Loucy (cell line): ENCODE data around the gene RABL6.

Source experiments
- EZH2phosphoT487 ChIP-seq: fragments of 200-600 bp; IDR thresholded peaks from 2 replicates; pipeline ENCODE4 v1.6.1; 2018; ENCODE audit warnings: antibody characterized with exemption, mild to moderate bottlenecking, moderate library complexity, borderline replicate concordance
- TF ChIP-seq, protein P1 (sequence below): fragments of 200-600 bp; sonication (generic); conservative IDR thresholded peaks from 2 replicates; pipeline ENCODE4 v1.5.1; 2014; ENCODE audit warnings: mild to moderate bottlenecking, antibody characterized with exemption, low read length

DNA sequence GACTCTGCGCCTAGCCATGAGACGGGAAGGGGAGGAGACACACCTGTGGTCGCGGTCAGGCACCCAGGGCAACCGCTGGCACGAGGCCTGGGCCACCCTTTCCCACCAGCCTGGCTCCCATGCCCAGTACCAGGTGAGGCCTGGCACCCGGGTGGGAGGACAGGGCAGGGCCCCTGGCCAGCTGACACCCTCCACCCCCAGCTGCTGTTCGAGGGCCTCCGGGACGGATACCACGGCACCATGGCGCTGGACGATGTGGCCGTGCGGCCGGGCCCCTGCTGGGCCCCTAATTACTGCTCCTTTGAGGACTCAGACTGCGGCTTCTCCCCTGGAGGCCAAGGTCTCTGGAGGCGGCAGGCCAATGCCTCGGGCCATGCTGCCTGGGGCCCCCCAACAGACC is 49.4 kb downstream of the RABL6 start:
- TF ChIP-seq, protein P1, sequence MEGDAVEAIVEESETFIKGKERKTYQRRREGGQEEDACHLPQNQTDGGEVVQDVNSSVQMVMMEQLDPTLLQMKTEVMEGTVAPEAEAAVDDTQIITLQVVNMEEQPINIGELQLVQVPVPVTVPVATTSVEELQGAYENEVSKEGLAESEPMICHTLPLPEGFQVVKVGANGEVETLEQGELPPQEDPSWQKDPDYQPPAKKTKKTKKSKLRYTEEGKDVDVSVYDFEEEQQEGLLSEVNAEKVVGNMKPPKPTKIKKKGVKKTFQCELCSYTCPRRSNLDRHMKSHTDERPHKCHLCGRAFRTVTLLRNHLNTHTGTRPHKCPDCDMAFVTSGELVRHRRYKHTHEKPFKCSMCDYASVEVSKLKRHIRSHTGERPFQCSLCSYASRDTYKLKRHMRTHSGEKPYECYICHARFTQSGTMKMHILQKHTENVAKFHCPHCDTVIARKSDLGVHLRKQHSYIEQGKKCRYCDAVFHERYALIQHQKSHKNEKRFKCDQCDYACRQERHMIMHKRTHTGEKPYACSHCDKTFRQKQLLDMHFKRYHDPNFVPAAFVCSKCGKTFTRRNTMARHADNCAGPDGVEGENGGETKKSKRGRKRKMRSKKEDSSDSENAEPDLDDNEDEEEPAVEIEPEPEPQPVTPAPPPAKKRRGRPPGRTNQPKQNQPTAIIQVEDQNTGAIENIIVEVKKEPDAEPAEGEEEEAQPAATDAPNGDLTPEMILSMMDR: no peak
- no peak for TF ChIP-seq EZH2phosphoT487
